ENCODE data around the gene ZNF354B.

GRCh38 chr5:178831049-178831448, 28.7 kb upstream of the ZNF354B start:
- TF ChIP-seq POLR2A (IDR thresholded peaks at IDR 0.05; ENCODE audit: low read depth, low read length), result no peak
- TF ChIP-seq POLR2AphosphoS5 (IDR thresholded peaks at IDR 0.05; ENCODE audit: low read depth, low read length), result no peak
- TF ChIP-seq PAX5 (IDR thresholded peaks at IDR 0.05; ENCODE audit: insufficient read depth, low read length, severe bottlenecking), result no peak
- no peak for TF ChIP-seq TAF1 (IDR thresholded peaks at IDR 0.05; ENCODE audit: low read depth, low read length)
